ENCODE measurements around the gene C19orf25. TPM values are rescaled to one million over a fixed set of nuclear protein-coding genes. Genes with fewer than 3 reads are reported as not detected.

C19orf25 gene
- total and polyA plus RNA-seq, 2 donors (not counting 1 experiment from before 2014, with no cell fraction given): 11.2 to 24.8 TPM

DNA sequence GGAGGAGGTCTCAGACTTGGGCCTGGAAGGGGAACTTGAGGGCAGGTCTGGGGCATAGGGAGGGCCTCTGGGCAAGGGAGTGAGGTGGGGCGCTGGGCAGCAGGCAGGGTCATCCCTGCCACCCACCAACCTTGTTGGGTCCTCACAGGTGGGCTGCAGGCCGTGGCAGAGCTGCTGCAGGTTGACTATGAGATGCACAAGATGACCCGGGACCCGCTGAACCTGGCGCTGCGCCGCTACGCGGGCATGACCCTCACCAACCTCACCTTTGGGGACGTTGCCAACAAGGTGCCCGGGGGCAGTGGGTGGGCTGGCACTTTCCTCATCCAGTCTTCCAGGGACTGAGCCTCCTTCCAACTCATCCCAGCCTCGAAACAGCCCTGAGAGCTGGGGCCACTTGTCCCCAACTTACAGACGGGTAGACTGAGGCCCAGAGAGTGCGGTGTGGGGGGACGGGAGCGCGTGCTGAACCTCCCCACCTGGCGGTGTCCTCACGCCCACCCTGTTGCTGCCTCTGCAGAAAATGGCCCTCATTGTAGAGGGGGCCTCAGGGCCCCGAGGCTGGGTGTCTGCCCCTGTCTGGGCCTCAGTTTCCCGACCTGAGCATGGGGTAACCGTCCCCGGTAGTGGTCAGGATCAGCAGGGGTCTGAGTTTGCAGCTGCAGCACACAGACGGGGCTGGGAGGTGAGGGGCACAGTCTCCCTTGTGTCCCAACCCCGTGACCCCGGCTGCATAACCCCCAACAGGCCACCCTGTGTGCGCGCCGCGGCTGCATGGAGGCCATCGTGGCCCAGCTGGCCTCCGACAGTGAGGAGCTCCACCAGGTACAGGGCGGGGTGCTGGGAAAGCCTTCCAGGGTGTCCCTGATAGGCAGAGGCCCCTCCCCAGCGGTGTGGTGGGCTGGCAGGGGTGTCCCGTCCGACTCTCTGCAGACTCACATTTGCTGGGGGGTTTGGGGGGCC lies 18.7 kb downstream of the C19orf25 start:
- no peak for TF ChIP-seq CTCF (conservative IDR thresholded peaks at IDR 0.05 in 1 of 2, IDR thresholded peaks at IDR 0.05 in 1 of 2; ENCODE audit: low read depth in 1 of 2, low read length in 2 of 2)
- no peak for TF ChIP-seq EZH2 (IDR thresholded peaks at IDR 0.05; ENCODE audit: low read length, missing control alignments)
- Histone ChIP-seq H4K20me1 (ENCODE audit: control insufficient read depth, extremely low read depth, insufficient read depth, low read length) (no peaks in the 10 kb centered on the region), H3K9me3 (ENCODE audit: control insufficient read depth, insufficient read depth, low read depth, low read length) (no peaks in the 10 kb centered on the region), H2AFZ (ENCODE audit: low read length) (no peak overlapping the region), H3K4me1 (ENCODE audit: control insufficient read depth, extremely low read depth, insufficient read depth, low read length) (no peaks in the 10 kb centered on the region), H3K9ac (ENCODE audit: insufficient read depth, low read length) (no peak overlapping the region), H3K27ac (ENCODE audit: insufficient read depth, low read length) (no peak overlapping the region), H3K4me3 (replicated peaks in 1 of 4; ENCODE audit: control extremely low read depth in 1 of 4, insufficient read depth in 1 of 4, low read depth in 3 of 4, low read length in 4 of 4) (no peak overlapping the region), H3K4me2 (ENCODE audit: extremely low read depth, insufficient read depth, low read length) (no peak overlapping the region), H3K79me2 (ENCODE audit: control insufficient read depth, insufficient read depth, low read length) (no peaks in the 10 kb centered on the region), H3K27me3 (ENCODE audit: control insufficient read depth, insufficient read depth, low read length) (peaks cover 7% of the 10 kb centered on the region), H3K36me3 (ENCODE audit: control insufficient read depth, insufficient read depth, low read length) (no peaks in the 10 kb centered on the region)
- DNase-seq (ENCODE audit: low read depth in 2 of 2): no peak

DNA sequence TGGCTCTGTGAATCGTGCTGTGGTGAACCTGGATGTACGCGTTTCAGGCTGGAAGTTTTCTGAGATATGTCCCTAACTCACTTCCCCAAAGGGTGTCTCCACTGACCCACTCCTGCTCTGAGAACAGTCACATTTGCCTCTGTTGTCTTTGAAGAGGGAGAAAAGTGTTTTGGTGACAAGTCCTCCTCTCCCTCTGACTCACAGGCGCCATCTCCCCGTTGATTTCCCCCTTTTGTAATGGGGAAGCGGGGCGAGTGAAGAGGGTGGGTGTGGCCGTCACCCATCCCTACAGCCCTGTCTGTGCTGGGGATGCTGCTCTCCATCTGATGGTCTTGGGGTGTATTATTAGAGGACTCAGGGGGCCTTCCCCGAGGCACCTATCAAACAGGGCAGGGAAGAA lies 19.5 kb downstream of the C19orf25 start:
- TF ChIP-seq CTCF (conservative IDR thresholded peaks at IDR 0.05 in 1 of 2, IDR thresholded peaks at IDR 0.05 in 1 of 2; ENCODE audit: low read depth in 1 of 2, low read length in 2 of 2) (no peak), EZH2 (IDR thresholded peaks at IDR 0.05; ENCODE audit: low read length, missing control alignments) (no peak)
- no peak for DNase-seq (ENCODE audit: low read depth in 2 of 2)
- no peak overlapping the region for H3K27ac ChIP-seq (ENCODE audit: insufficient read depth, low read length)
- H3K4me2 ChIP-seq (ENCODE audit: extremely low read depth, insufficient read depth, low read length): no peak overlapping the region
- no peak overlapping the region for H2AFZ ChIP-seq (ENCODE audit: low read length)
- H4K20me1 ChIP-seq (ENCODE audit: control insufficient read depth, extremely low read depth, insufficient read depth, low read length): no peaks in the 10 kb centered on the region
- peaks cover 11% of the 10 kb centered on the region for H3K27me3 ChIP-seq (ENCODE audit: control insufficient read depth, insufficient read depth, low read length)
- no peak overlapping the region for H3K4me3 ChIP-seq (replicated peaks in 1 of 4; ENCODE audit: control extremely low read depth in 1 of 4, insufficient read depth in 1 of 4, low read depth in 3 of 4, low read length in 4 of 4)
- H3K9ac ChIP-seq (ENCODE audit: insufficient read depth, low read length): no peak overlapping the region
- H3K36me3 ChIP-seq (ENCODE audit: control insufficient read depth, insufficient read depth, low read length): no peaks in the 10 kb centered on the region
- no peaks in the 10 kb centered on the region for H3K9me3 ChIP-seq (ENCODE audit: control insufficient read depth, insufficient read depth, low read depth, low read length)
- H3K79me2 ChIP-seq (ENCODE audit: control insufficient read depth, insufficient read depth, low read length): no peaks in the 10 kb centered on the region
- no peaks in the 10 kb centered on the region for H3K4me1 ChIP-seq (ENCODE audit: control insufficient read depth, extremely low read depth, insufficient read depth, low read length)

DNA sequence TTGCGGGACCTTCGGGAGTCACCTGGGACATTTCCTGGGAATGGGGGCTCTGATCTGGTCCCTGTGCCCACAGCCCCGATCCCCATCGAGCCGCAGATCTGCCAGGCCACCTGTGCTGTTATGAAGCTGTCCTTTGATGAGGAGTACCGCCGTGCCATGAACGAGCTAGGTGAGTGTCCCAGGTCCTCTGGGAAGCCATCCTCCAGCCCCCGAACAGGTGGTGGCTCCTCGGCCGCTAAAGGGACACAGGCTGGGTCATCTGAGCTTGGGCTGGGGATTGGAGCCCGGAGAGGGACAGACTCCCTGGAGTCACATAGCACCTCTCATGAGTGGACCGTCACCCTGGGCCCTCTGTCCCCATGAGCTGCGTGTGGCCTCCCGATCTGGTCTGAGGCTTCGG lies 21.1 kb downstream of the C19orf25 start:
- H3K27me3 ChIP-seq (ENCODE audit: control insufficient read depth, insufficient read depth, low read length): peaks cover 24% of the 10 kb centered on the region
- DNase-seq (ENCODE audit: low read depth in 2 of 2): no peak
- H3K9me3 ChIP-seq (ENCODE audit: control insufficient read depth, insufficient read depth, low read depth, low read length): no peaks in the 10 kb centered on the region
- no peak overlapping the region for H3K9ac ChIP-seq (ENCODE audit: insufficient read depth, low read length)
- H3K4me1 ChIP-seq (ENCODE audit: control insufficient read depth, extremely low read depth, insufficient read depth, low read length): peaks cover 3% of the 10 kb centered on the region
- no peak overlapping the region for H2AFZ ChIP-seq (ENCODE audit: low read length)
- H3K36me3 ChIP-seq (ENCODE audit: control insufficient read depth, insufficient read depth, low read length): no peaks in the 10 kb centered on the region
- H3K27ac ChIP-seq (ENCODE audit: insufficient read depth, low read length): no peak overlapping the region
- no peak overlapping the region for H3K4me3 ChIP-seq (replicated peaks in 1 of 4; ENCODE audit: control extremely low read depth in 1 of 4, insufficient read depth in 1 of 4, low read depth in 3 of 4, low read length in 4 of 4)
- H3K4me2 ChIP-seq (ENCODE audit: extremely low read depth, insufficient read depth, low read length): no peak overlapping the region
- no peaks in the 10 kb centered on the region for H3K79me2 ChIP-seq (ENCODE audit: control insufficient read depth, insufficient read depth, low read length)
- H4K20me1 ChIP-seq (ENCODE audit: control insufficient read depth, extremely low read depth, insufficient read depth, low read length): no peaks in the 10 kb centered on the region
- no peak for TF ChIP-seq CTCF (conservative IDR thresholded peaks at IDR 0.05 in 1 of 2, IDR thresholded peaks at IDR 0.05 in 1 of 2; ENCODE audit: low read depth in 1 of 2, low read length in 2 of 2)
- TF ChIP-seq EZH2 (IDR thresholded peaks at IDR 0.05; ENCODE audit: low read length, missing control alignments): no peak
